Body of pancreas (tissue), 4 donors: Measurements from ENCODE around the gene TENM4. TPM values are rescaled to one million over a fixed set of nuclear protein-coding genes. Genes with fewer than 3 reads are reported as not detected.

ENCODE experiments used
- ATAC-seq: fragments of 150-250 bp; one replicate; pipeline ENCODE4 v1.9.1; 2016
- DNase-seq, 4 donors: peaks; one replicate each; pipeline ENCODE4 v3.0.0-alpha.2; 2019
- H3K27ac ChIP-seq, 4 donors: fragments of 200-600 bp; sonication (generic); 1 replicate in 3 of 4; 2 replicates in 1 of 4; pipeline versions ENCODE4 v1.5.1 to v1.6.1; 2016 to 2019; ENCODE audit warnings: mild to moderate bottlenecking in 1 of 4, mixed read lengths in 1 of 4, moderate library complexity in 1 of 4
- H3K27me3 ChIP-seq, 2 donors: fragments of 200-600 bp; sonication (generic); one replicate each; pipeline ENCODE4 v1.6.0; 2016; ENCODE audit warnings: mild to moderate bottlenecking in 1 of 2
- H3K36me3 ChIP-seq, 2 donors: fragments of 200-600 bp; sonication (generic); replicated peaks in 1 of 2; 2 replicates each; pipeline ENCODE4 v1.5.1; 2016; ENCODE audit warnings: low read depth in 2 of 2; ENCODE audit not compliant: insufficient read depth in 1 of 2
- H3K4me1 ChIP-seq: fragments of 200-600 bp; sonication (generic); one replicate; pipeline ENCODE4 v1.6.0; 2016
- H3K4me3 ChIP-seq, 2 donors: fragments of 200-600 bp; sonication (generic); 1 replicate in 1 of 2; 2 replicates in 1 of 2; pipeline ENCODE4 v1.5.1; 2016 to 2019
- H3K9me3 ChIP-seq, 3 donors: fragments of 200-600 bp; sonication (generic); 1 replicate in 2 of 3; 2 replicates in 1 of 3; pipeline ENCODE4 v1.5.1; 2016
- CTCF ChIP-seq, 7 experiments: fragments of 450-650 bp in 4 of 7; fragments of 200-600 bp in 3 of 7; sonication (generic) in 3 of 7; IDR thresholded peaks; one replicate each; pipeline ENCODE4 v1.5.1; 2016 to 2019; ENCODE audit warnings: antibody characterized with exemption in 7 of 7
- POLR2A ChIP-seq, 3 donors: fragments of 450-650 bp; IDR thresholded peaks; one replicate each; pipeline ENCODE4 v1.6.1; 2016; ENCODE audit warnings: antibody characterized with exemption in 3 of 3, mild to moderate bottlenecking in 2 of 3
- WGBS, 2 donors: methylation state at CpG; one replicate each; pipeline ENCODE4 v1.1.5; 2017; 5-methylcytosine and 5-hydroxymethylcytosine counted together
- intact Hi-C: fragments of 100-400 bp; cut with DNase I; formaldehyde crosslinking; loops from one replicate; pipeline ENCODE4 v1.15.1; 2023
- total RNA-seq, 2 donors: library from RNA; depleted of rRNA; stranded (reverse); fragments of >200 nt; gene quantifications; one replicate each; pipeline ENCODE4 v1.1.0, GENCODE V29; 2016

The TENM4 gene
- total RNA-seq, 2 donors from 2014 or later, result 0.78 to 6.6 TPM

DNA sequence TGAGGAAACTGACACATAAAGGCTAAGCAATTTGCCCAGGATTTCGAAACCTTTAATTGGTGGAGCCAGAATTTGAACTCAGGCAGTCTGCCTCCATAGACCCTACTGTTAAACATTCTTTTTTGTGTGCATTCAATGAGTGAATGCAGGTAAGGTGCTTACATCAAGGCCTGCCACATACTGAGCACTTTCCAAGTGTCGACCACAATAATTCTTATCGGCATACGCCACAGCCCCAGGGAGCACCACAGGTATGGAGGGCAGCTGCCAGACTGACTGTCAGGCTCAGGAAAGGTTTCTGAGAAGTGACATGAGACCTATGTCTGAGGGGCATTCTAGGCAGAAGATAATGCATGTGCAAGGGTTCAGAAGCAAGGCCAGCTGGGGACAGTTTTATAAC, 531.4 kb downstream of the TENM4 start:
- Histone ChIP-seq H3K27me3 (no peaks in the 10 kb centered on the region), H3K4me1 (peaks cover 8% of the 10 kb centered on the region), H3K27ac (no peak overlapping the region), H3K36me3 (no peaks in the 10 kb centered on the region), H3K4me3 (no peak overlapping the region), H3K9me3 (no peaks in the 10 kb centered on the region)
- ATAC-seq, result no peak
- 88 to 89% methylated on average over 4 of the region's 4 CpGs for WGBS, 2 donors
- intact Hi-C loops, result no loop called here
- no peak for DNase-seq
- no peak for TF ChIP-seq POLR2A (IDR thresholded peaks at IDR 0.05)

DNA sequence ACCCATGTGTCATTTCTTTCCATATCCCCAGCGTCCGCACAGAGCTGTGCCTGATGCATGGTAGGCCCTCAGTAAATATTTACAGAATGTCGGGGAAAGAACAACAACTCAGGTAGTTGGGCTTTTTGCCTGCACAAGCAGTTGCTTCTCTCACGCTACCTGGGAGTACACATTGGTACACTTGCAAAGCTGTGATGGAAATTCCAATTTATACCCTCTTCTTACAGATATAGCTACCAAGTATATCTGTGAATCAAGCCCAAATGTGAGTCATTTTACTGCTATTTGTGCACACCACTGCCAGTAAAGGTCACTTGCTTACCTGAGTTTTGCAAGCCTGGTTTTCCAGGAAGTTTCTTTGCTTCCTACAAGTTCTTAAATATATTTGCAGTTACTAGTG, 533.2 kb downstream of the TENM4 start:
- intact Hi-C loops, result no loop called here
- 21 to 29% methylated on average over 4 of the region's 4 CpGs for WGBS, 2 donors
- Histone ChIP-seq H3K36me3 (no peaks in the 10 kb centered on the region), H3K4me3 (no peak overlapping the region), H3K4me1 (peaks cover 8% of the 10 kb centered on the region), H3K9me3 (no peaks in the 10 kb centered on the region), H3K27ac (no peak overlapping the region), H3K27me3 (no peaks in the 10 kb centered on the region)
- no peak for DNase-seq
- no peak for TF ChIP-seq POLR2A (IDR thresholded peaks at IDR 0.05)
- ATAC-seq, result no peak

- TF ChIP-seq CTCF (IDR thresholded peaks at IDR 0.05) (no peak), POLR2A (IDR thresholded peaks at IDR 0.05) (no peak)
- Histone ChIP-seq H3K36me3 (no peaks in the 10 kb centered on the region), H3K4me1 (peaks cover 8% of the 10 kb centered on the region), H3K27ac (no peak overlapping the region), H3K27me3 (no peaks in the 10 kb centered on the region), H3K9me3 (no peaks in the 10 kb centered on the region), H3K4me3 (no peak overlapping the region)
- DNase-seq (no peak), ATAC-seq (no peak)
- WGBS, 2 donors, result 27 to 65% methylated on average over 1 of the region's 1 CpG
- intact Hi-C loops, result no loop called here
Measured at GRCh38 chr11:78906566-78906965, 534.3 kb downstream of the TENM4 start.

- H3K4me3 ChIP-seq, result no peak overlapping the region
- ATAC-seq (no peak), DNase-seq (no peak)
- no peak overlapping the region for H3K27ac ChIP-seq
- TF ChIP-seq CTCF (IDR thresholded peaks at IDR 0.05), result no peak
- no peak for TF ChIP-seq POLR2A (IDR thresholded peaks at IDR 0.05)
- peaks cover 8% of the 10 kb centered on the region for H3K4me1 ChIP-seq
- no peaks in the 10 kb centered on the region for H3K27me3 ChIP-seq
- intact Hi-C loops, result no loop called here
- no peaks in the 10 kb centered on the region for H3K9me3 ChIP-seq
- WGBS, 2 donors, result 34 to 52% methylated on average over 3 of the region's 3 CpGs
- no peaks in the 10 kb centered on the region for H3K36me3 ChIP-seq
Measured at GRCh38 chr11:78905756-78906155, 535.1 kb downstream of the TENM4 start.

- ATAC-seq (no peak), DNase-seq (peak in 2 of 4 donors; percentile 13 to 20)
- Histone ChIP-seq H3K27me3 (no peaks in the 10 kb centered on the region), H3K4me1 (peaks cover 6% of the 10 kb centered on the region), H3K4me3 (no peak overlapping the region), H3K36me3 (no peaks in the 10 kb centered on the region), H3K27ac (no peak overlapping the region), H3K9me3 (no peaks in the 10 kb centered on the region)
- 67 to 76% methylated on average over 32 to 43 of the region's 43 CpGs for WGBS, 2 donors
- intact Hi-C loops, result no loop called here
- no peak for TF ChIP-seq POLR2A (IDR thresholded peaks at IDR 0.05)
- peak in 1 of 7 experiments; percentile 7 for TF ChIP-seq CTCF (IDR thresholded peaks at IDR 0.05)
Measured at GRCh38 chr11:78902771-78903507, 537.9 kb downstream of the TENM4 start.

DNA sequence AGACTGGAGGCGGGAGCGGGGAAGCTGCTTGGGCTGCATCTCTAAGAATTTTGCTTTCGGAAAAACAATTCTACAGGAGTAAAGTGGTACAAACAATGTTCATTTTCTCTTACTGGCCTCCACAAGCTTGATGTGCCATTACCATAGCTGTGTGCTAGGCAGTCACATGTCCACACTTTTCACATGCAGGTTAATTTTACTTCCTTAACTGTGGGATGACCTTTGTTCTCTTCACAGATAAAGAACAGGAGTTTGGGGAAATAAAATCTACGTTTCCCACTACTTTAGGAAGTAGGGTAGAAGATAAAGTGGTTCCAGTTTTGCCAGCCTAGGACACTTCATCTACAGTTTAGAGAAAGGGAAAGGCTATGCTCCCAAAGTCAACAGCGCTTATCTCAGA, 539.0 kb downstream of the TENM4 start:
- no peak overlapping the region for H3K27ac ChIP-seq
- H3K36me3 ChIP-seq, result no peaks in the 10 kb centered on the region
- no peaks in the 10 kb centered on the region for H3K9me3 ChIP-seq
- ATAC-seq (no peak), DNase-seq (no peak)
- intact Hi-C loops, result no loop called here
- no peaks in the 10 kb centered on the region for H3K27me3 ChIP-seq
- 77 to 78% methylated on average over 5 of the region's 5 CpGs for WGBS, 2 donors
- H3K4me1 ChIP-seq, result no peaks in the 10 kb centered on the region
- H3K4me3 ChIP-seq, result no peak overlapping the region
- TF ChIP-seq POLR2A (IDR thresholded peaks at IDR 0.05) (no peak), CTCF (IDR thresholded peaks at IDR 0.05) (no peak)
